WTC11 (cell line): ENCODE measurements around the gene GRM7. TPM values are rescaled to one million over a fixed set of nuclear protein-coding genes. Genes with fewer than 3 reads are reported as not detected.

Source experiments
- ATAC-seq: fragments of 200-7000 bp; cut with Tn5 transposase; 2 replicates; pipeline ENCODE4 v1.10.0; 2021; ENCODE audit warnings: mild to moderate bottlenecking, moderate library complexity
- CTCF ChIA-PET: fragments of 300-600 bp; sonication (Branson Sonifier 250); formaldehyde crosslinking; loops from one replicate; lab custom pipeline; 2021; ENCODE audit warnings: antibody characterized with exemption; lab: Charles Lee
- POLR2A ChIA-PET: fragments of 350-600 bp; sonication (Branson Sonifier 250); formaldehyde crosslinking; loops from one replicate; lab custom pipeline; 2021; ENCODE audit warnings: antibody characterized with exemption; lab: Charles Lee
- DNase-seq: peaks from one replicate; pipeline ENCODE4 v3.0.0; 2021; ENCODE audit warnings: low spot score
- H3K27ac Mint-ChIP-seq: 2 replicates; pipeline ENCODE4 v1.8.0; 2021; ENCODE audit warnings: mixed read lengths
- H3K27me3 Mint-ChIP-seq: 2 replicates; pipeline ENCODE4 v1.8.0; 2021; ENCODE audit warnings: low read depth, mild to moderate bottlenecking, moderate library complexity, mixed read lengths
- H3K36me3 Mint-ChIP-seq: 2 replicates; pipeline ENCODE4 v1.8.0; 2021; ENCODE audit warnings: mixed read lengths
- H3K4me1 Mint-ChIP-seq: 2 replicates; pipeline ENCODE4 v1.8.0; 2022; ENCODE audit warnings: mixed read lengths
- H3K4me3 Mint-ChIP-seq: 2 replicates; pipeline ENCODE4 v1.8.0; 2021; ENCODE audit warnings: mild to moderate bottlenecking, moderate library complexity, mixed read lengths
- H3K9me3 Mint-ChIP-seq: 2 replicates; pipeline ENCODE4 v1.8.0; 2021; ENCODE audit warnings: mixed read lengths
- GTF2I ChIP-seq: fragments of 250-450 bp; sonication (Bioruptor Pico); conservative IDR thresholded peaks from 2 replicates; pipeline ENCODE4 v1.4.0; 2021; ENCODE audit warnings: mild to moderate bottlenecking
- HMGA2 ChIP-seq: fragments of 250-450 bp; sonication (Bioruptor Pico); IDR thresholded peaks from 2 replicates; pipeline ENCODE4 v1.4.0; 2021; ENCODE audit warnings: mild to moderate bottlenecking, moderate library complexity
- KAT7 ChIP-seq: sonication (generic); formaldehyde crosslinking; IDR thresholded peaks from 2 replicates; pipeline ENCODE4 v1.8.1; 2023; ENCODE audit warnings: missing genetic modification reagents, mild to moderate bottlenecking, borderline replicate concordance
- NR3C1 ChIP-seq: sonication (generic); formaldehyde crosslinking; conservative IDR thresholded peaks from 2 replicates; pipeline ENCODE4 v1.8.1; 2023; ENCODE audit warnings: low read depth, mild to moderate bottlenecking, missing genetic modification reagents
- RELA ChIP-seq: sonication (generic); formaldehyde crosslinking; IDR thresholded peaks from 2 replicates; pipeline ENCODE4 v1.8.1; 2022; ENCODE audit warnings: missing genetic modification reagents, mild to moderate bottlenecking, borderline replicate concordance
- SMAD4 ChIP-seq: sonication (generic); formaldehyde crosslinking; IDR thresholded peaks from 2 replicates; pipeline ENCODE4 v1.8.0; 2022; ENCODE audit warnings: mild to moderate bottlenecking, missing genetic modification reagents
- ZBTB21 ChIP-seq: sonication (generic); formaldehyde crosslinking; IDR thresholded peaks from 2 replicates; pipeline ENCODE4 v1.8.1; 2023; ENCODE audit warnings: mild to moderate bottlenecking, missing genetic modification reagents, borderline replicate concordance
- ZNF138 ChIP-seq: sonication (generic); formaldehyde crosslinking; conservative IDR thresholded peaks from 2 replicates; pipeline ENCODE4 v1.8.1; 2022; ENCODE audit warnings: mild to moderate bottlenecking, moderate library complexity, missing genetic modification reagents
- ZNF232 ChIP-seq: sonication (generic); formaldehyde crosslinking; IDR thresholded peaks from 2 replicates; pipeline ENCODE4 v1.8.0; 2022; ENCODE audit warnings: mild to moderate bottlenecking, missing genetic modification reagents
- ZNF263 ChIP-seq: sonication (generic); formaldehyde crosslinking; IDR thresholded peaks from 2 replicates; pipeline ENCODE4 v1.8.1; 2022; ENCODE audit warnings: low read depth, mild to moderate bottlenecking, moderate library complexity, missing genetic modification reagents
- ZNF396 ChIP-seq: fragments of 250-450 bp; sonication (Bioruptor Pico); IDR thresholded peaks from 2 replicates; pipeline ENCODE4 v1.8.0; 2021; ENCODE audit warnings: mild to moderate bottlenecking, moderate library complexity, borderline replicate concordance
- ZNF423 ChIP-seq: fragments of 250-450 bp; sonication (Bioruptor Pico); IDR thresholded peaks from 2 replicates; pipeline ENCODE4 v2.1.2; 2022; ENCODE audit warnings: mild to moderate bottlenecking, moderate library complexity
- total RNA-seq: library from RNA; stranded (reverse); gene quantifications from 3 replicates; pipeline ENCODE4 v1.2.3, GENCODE V29; 2021
- TF ChIP-seq, protein P1 (sequence below): sonication (generic); formaldehyde crosslinking; IDR thresholded peaks from 2 replicates; pipeline ENCODE4 v1.8.1; 2022; ENCODE audit warnings: mild to moderate bottlenecking, moderate library complexity, missing genetic modification reagents
- TF ChIP-seq, protein P2 (sequence below): sonication (generic); formaldehyde crosslinking; IDR thresholded peaks from 2 replicates; pipeline ENCODE4 v1.8.0; 2023; ENCODE audit warnings: missing genetic modification reagents, mild to moderate bottlenecking, borderline replicate concordance
- TF ChIP-seq, protein P3 (sequence below): sonication (generic); formaldehyde crosslinking; IDR thresholded peaks from 2 replicates; pipeline ENCODE4 v1.8.0; 2023; ENCODE audit warnings: mild to moderate bottlenecking, missing genetic modification reagents
- TF ChIP-seq, protein P4 (sequence below): sonication (generic); formaldehyde crosslinking; IDR thresholded peaks from 2 replicates; pipeline ENCODE4 v1.8.1; 2022; ENCODE audit warnings: low read depth, mild to moderate bottlenecking, moderate library complexity, missing genetic modification reagents, borderline replicate concordance
- TF ChIP-seq, protein P5 (sequence below): fragments of 250-450 bp; sonication (Bioruptor Pico); IDR thresholded peaks from 2 replicates; pipeline ENCODE4 v1.9.0; 2021; ENCODE audit warnings: mild to moderate bottlenecking, borderline replicate concordance
- TF ChIP-seq, protein P6 (sequence below): fragments of 250-450 bp; sonication (Bioruptor Pico); IDR thresholded peaks from 2 replicates; pipeline ENCODE4 v2.1.2; 2022; ENCODE audit warnings: mild to moderate bottlenecking, moderate library complexity

GRM7 gene
- total RNA-seq, 1 experiment from 2014 or later: 0.42 TPM

DNA sequence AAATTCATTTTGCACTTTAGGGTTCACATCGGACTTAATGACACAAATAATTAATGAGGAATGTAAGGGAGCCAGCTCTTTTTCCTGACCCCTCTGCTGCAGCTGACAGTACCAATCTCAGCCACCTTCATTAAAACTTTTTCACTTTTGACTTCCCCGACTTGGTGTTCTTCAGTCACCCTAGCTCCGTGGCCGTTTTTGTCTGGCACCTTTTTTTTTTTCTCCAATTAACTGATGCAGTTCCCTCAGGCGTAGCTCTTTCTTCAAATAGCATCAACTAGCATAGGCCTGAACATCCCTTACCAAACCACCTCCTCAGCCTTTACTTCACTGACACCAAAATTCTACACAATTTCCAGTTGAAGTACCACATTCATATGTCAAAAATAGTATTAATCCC, 350.8 kb downstream of the GRM7 start:
- Mint-ChIP-seq H3K4me1 (peaks cover 15% of the 10 kb centered on the region), H3K4me3 (no peak overlapping the region), H3K27ac (no peak overlapping the region), H3K36me3 (no peaks in the 10 kb centered on the region), H3K9me3 (no peaks in the 10 kb centered on the region; the same call in 1 of the 2 replicates), H3K27me3 (no peaks in the 10 kb centered on the region)
- no peak for DNase-seq
- TF ChIP-seq ZBTB21 (CRISPR knock-in tag) (no peak), ZNF423 (no peak), RELA (CRISPR knock-in tag) (no peak), HMGA2 (CRISPR knock-in tag) (no peak), ZNF138 (CRISPR knock-in tag) (no peak), ZNF263 (no peak), NR3C1 (CRISPR knock-in tag) (no peak), ZNF232 (CRISPR knock-in tag) (no peak), KAT7 (no peak), SMAD4 (CRISPR knock-in tag) (no peak), ZNF396 (no peak), GTF2I (CRISPR knock-in tag) (no peak)
- TF ChIP-seq, protein P1, sequence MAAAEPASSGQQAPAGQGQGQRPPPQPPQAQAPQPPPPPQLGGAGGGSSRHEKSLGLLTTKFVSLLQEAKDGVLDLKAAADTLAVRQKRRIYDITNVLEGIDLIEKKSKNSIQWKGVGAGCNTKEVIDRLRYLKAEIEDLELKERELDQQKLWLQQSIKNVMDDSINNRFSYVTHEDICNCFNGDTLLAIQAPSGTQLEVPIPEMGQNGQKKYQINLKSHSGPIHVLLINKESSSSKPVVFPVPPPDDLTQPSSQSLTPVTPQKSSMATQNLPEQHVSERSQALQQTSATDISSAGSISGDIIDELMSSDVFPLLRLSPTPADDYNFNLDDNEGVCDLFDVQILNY (CRISPR knock-in tag): no peak
- TF ChIP-seq, protein P2, sequence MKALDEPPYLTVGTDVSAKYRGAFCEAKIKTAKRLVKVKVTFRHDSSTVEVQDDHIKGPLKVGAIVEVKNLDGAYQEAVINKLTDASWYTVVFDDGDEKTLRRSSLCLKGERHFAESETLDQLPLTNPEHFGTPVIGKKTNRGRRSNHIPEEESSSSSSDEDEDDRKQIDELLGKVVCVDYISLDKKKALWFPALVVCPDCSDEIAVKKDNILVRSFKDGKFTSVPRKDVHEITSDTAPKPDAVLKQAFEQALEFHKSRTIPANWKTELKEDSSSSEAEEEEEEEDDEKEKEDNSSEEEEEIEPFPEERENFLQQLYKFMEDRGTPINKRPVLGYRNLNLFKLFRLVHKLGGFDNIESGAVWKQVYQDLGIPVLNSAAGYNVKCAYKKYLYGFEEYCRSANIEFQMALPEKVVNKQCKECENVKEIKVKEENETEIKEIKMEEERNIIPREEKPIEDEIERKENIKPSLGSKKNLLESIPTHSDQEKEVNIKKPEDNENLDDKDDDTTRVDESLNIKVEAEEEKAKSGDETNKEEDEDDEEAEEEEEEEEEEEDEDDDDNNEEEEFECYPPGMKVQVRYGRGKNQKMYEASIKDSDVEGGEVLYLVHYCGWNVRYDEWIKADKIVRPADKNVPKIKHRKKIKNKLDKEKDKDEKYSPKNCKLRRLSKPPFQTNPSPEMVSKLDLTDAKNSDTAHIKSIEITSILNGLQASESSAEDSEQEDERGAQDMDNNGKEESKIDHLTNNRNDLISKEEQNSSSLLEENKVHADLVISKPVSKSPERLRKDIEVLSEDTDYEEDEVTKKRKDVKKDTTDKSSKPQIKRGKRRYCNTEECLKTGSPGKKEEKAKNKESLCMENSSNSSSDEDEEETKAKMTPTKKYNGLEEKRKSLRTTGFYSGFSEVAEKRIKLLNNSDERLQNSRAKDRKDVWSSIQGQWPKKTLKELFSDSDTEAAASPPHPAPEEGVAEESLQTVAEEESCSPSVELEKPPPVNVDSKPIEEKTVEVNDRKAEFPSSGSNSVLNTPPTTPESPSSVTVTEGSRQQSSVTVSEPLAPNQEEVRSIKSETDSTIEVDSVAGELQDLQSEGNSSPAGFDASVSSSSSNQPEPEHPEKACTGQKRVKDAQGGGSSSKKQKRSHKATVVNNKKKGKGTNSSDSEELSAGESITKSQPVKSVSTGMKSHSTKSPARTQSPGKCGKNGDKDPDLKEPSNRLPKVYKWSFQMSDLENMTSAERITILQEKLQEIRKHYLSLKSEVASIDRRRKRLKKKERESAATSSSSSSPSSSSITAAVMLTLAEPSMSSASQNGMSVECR (CRISPR knock-in tag): no peak
- TF ChIP-seq, protein P3, sequence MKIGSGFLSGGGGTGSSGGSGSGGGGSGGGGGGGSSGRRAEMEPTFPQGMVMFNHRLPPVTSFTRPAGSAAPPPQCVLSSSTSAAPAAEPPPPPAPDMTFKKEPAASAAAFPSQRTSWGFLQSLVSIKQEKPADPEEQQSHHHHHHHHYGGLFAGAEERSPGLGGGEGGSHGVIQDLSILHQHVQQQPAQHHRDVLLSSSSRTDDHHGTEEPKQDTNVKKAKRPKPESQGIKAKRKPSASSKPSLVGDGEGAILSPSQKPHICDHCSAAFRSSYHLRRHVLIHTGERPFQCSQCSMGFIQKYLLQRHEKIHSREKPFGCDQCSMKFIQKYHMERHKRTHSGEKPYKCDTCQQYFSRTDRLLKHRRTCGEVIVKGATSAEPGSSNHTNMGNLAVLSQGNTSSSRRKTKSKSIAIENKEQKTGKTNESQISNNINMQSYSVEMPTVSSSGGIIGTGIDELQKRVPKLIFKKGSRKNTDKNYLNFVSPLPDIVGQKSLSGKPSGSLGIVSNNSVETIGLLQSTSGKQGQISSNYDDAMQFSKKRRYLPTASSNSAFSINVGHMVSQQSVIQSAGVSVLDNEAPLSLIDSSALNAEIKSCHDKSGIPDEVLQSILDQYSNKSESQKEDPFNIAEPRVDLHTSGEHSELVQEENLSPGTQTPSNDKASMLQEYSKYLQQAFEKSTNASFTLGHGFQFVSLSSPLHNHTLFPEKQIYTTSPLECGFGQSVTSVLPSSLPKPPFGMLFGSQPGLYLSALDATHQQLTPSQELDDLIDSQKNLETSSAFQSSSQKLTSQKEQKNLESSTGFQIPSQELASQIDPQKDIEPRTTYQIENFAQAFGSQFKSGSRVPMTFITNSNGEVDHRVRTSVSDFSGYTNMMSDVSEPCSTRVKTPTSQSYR (CRISPR knock-in tag): no peak
- TF ChIP-seq, protein P4, sequence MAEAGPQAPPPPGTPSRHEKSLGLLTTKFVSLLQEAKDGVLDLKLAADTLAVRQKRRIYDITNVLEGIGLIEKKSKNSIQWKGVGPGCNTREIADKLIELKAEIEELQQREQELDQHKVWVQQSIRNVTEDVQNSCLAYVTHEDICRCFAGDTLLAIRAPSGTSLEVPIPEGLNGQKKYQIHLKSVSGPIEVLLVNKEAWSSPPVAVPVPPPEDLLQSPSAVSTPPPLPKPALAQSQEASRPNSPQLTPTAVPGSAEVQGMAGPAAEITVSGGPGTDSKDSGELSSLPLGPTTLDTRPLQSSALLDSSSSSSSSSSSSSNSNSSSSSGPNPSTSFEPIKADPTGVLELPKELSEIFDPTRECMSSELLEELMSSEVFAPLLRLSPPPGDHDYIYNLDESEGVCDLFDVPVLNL: no peak
- TF ChIP-seq, protein P5, sequence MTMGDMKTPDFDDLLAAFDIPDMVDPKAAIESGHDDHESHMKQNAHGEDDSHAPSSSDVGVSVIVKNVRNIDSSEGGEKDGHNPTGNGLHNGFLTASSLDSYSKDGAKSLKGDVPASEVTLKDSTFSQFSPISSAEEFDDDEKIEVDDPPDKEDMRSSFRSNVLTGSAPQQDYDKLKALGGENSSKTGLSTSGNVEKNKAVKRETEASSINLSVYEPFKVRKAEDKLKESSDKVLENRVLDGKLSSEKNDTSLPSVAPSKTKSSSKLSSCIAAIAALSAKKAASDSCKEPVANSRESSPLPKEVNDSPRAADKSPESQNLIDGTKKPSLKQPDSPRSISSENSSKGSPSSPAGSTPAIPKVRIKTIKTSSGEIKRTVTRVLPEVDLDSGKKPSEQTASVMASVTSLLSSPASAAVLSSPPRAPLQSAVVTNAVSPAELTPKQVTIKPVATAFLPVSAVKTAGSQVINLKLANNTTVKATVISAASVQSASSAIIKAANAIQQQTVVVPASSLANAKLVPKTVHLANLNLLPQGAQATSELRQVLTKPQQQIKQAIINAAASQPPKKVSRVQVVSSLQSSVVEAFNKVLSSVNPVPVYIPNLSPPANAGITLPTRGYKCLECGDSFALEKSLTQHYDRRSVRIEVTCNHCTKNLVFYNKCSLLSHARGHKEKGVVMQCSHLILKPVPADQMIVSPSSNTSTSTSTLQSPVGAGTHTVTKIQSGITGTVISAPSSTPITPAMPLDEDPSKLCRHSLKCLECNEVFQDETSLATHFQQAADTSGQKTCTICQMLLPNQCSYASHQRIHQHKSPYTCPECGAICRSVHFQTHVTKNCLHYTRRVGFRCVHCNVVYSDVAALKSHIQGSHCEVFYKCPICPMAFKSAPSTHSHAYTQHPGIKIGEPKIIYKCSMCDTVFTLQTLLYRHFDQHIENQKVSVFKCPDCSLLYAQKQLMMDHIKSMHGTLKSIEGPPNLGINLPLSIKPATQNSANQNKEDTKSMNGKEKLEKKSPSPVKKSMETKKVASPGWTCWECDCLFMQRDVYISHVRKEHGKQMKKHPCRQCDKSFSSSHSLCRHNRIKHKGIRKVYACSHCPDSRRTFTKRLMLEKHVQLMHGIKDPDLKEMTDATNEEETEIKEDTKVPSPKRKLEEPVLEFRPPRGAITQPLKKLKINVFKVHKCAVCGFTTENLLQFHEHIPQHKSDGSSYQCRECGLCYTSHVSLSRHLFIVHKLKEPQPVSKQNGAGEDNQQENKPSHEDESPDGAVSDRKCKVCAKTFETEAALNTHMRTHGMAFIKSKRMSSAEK (CRISPR knock-in tag): no peak
- TF ChIP-seq, protein P6, sequence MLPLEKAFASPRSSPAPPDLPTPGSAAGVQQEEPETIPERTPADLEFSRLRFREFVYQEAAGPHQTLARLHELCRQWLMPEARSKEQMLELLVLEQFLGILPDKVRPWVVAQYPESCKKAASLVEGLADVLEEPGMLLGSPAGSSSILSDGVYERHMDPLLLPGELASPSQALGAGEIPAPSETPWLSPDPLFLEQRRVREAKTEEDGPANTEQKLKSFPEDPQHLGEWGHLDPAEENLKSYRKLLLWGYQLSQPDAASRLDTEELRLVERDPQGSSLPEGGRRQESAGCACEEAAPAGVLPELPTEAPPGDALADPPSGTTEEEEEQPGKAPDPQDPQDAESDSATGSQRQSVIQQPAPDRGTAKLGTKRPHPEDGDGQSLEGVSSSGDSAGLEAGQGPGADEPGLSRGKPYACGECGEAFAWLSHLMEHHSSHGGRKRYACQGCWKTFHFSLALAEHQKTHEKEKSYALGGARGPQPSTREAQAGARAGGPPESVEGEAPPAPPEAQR (CRISPR knock-in tag): no peak
- ATAC-seq: no peak
- ChIA-PET CTCF (interaction anchor here (0.9 kb wide), 1 partner anchor 67 kb away, joined by 3 read pairs; no protein-coding TSS in a partner anchor), POLR2A (no interaction called here)
